ENCODE measurements around the gene CUEDC1.
A peak's percentile ranks its signal among the peaks of the same experiment; 100 is the strongest.

Gene CUEDC1

GRCh38 chr17:57957120-57957850 is 2.1 kb upstream of the CUEDC1 start:
- no peak for DNase-seq (ENCODE audit: low spot score)

- no peak for DNase-seq (ENCODE audit: low spot score)
Observed at GRCh38 chr17:57956291-57957119, 1.3 kb upstream of the CUEDC1 start.

GRCh38 chr17:57954397-57955182 is 622 bp downstream of the CUEDC1 start:
- DNase-seq (ENCODE audit: low spot score), result peak; percentile 84

- DNase-seq (ENCODE audit: low spot score), result no peak
Observed at GRCh38 chr17:57953705-57954396, 1.4 kb downstream of the CUEDC1 start.

- no peak for DNase-seq (ENCODE audit: low spot score)
Observed at GRCh38 chr17:57953219-57953618, 2.0 kb downstream of the CUEDC1 start.

- DNase-seq (ENCODE audit: low spot score), result no peak
Observed at GRCh38 chr17:57949649-57950048, 5.6 kb downstream of the CUEDC1 start.

- DNase-seq (ENCODE audit: low spot score), result peak; percentile 90
Observed at GRCh38 chr17:57948555-57949420, 6.4 kb downstream of the CUEDC1 start.

GRCh38 chr17:57948169-57948554 is 7.0 kb downstream of the CUEDC1 start:
- no peak for DNase-seq (ENCODE audit: low spot score)

GRCh38 chr17:57947369-57947768 is 7.8 kb downstream of the CUEDC1 start:
- no peak for DNase-seq (ENCODE audit: low spot score)

GRCh38 chr17:57946798-57947358 is 8.3 kb downstream of the CUEDC1 start:
- peak; percentile 82 for DNase-seq (ENCODE audit: low spot score)

- DNase-seq (ENCODE audit: low spot score), result peak; percentile 46
Observed at GRCh38 chr17:57945996-57946797, 9.0 kb downstream of the CUEDC1 start.

- DNase-seq (ENCODE audit: low spot score), result no peak
Observed at GRCh38 chr17:57944908-57945307, 10.3 kb downstream of the CUEDC1 start.

GRCh38 chr17:57943645-57944044 is 11.6 kb downstream of the CUEDC1 start:
- no peak for DNase-seq (ENCODE audit: low spot score)

GRCh38 chr17:57943140-57943539 is 12.1 kb downstream of the CUEDC1 start:
- DNase-seq (ENCODE audit: low spot score), result no peak

- DNase-seq (ENCODE audit: low spot score), result no peak
Observed at GRCh38 chr17:57941384-57942370, 13.5 kb downstream of the CUEDC1 start.

GRCh38 chr17:57940653-57941329 is 14.4 kb downstream of the CUEDC1 start:
- no peak for DNase-seq (ENCODE audit: low spot score)

GRCh38 chr17:57940231-57940630 is 15.0 kb downstream of the CUEDC1 start:
- DNase-seq (ENCODE audit: low spot score), result no peak

GRCh38 chr17:57939797-57940196 is 15.4 kb downstream of the CUEDC1 start:
- DNase-seq (ENCODE audit: low spot score), result no peak
